ENCODE results near the gene SLC27A1.
"Not testable (repeated sequence)": the region's sequence is repeated elsewhere in the genome, so short reads cannot be mapped to it uniquely, and the experiment has no call there.

The SLC27A1 gene

GRCh38 chr19:17491287-17491686 is 21.0 kb downstream of the SLC27A1 start:
- Histone ChIP-seq H3K27ac (ENCODE audit: low read depth, low read length) (no peak overlapping the region), H3K36me3 (ENCODE audit: insufficient read depth, low read length) (peaks cover 4% of the 10 kb centered on the region), H3K27me3 (ENCODE audit: control insufficient read depth in 1 of 2, insufficient read depth in 2 of 2, low read length in 2 of 2) (no peaks in the 10 kb centered on the region), H3K4me1 (ENCODE audit: insufficient read depth, low read length) (peaks cover 3% of the 10 kb centered on the region), H3K4me3 (ENCODE audit: low read depth in 1 of 2, low read length in 2 of 2) (no peak overlapping the region), H3K9ac (ENCODE audit: low read length) (no peak overlapping the region), H3K9me3 (ENCODE audit: low read length) (no peaks in the 10 kb centered on the region)

GRCh38 chr19:17495639-17496296 is 25.4 kb downstream of the SLC27A1 start:
- Histone ChIP-seq H3K36me3 (ENCODE audit: insufficient read depth, low read length) (peaks cover 7% of the 10 kb centered on the region), H3K27me3 (ENCODE audit: control insufficient read depth in 1 of 2, insufficient read depth in 2 of 2, low read length in 2 of 2) (no peaks in the 10 kb centered on the region), H3K4me3 (ENCODE audit: low read depth in 1 of 2, low read length in 2 of 2) (no peak overlapping the region), H3K4me1 (ENCODE audit: insufficient read depth, low read length) (peaks cover 9% of the 10 kb centered on the region), H3K27ac (ENCODE audit: low read depth, low read length) (no peak overlapping the region), H3K9ac (ENCODE audit: low read length) (no peak overlapping the region), H3K9me3 (ENCODE audit: low read length) (no peaks in the 10 kb centered on the region)

- Histone ChIP-seq H3K4me1 (ENCODE audit: insufficient read depth, low read length) (peaks cover 9% of the 10 kb centered on the region), H3K27ac (ENCODE audit: low read depth, low read length) (no peak overlapping the region), H3K27me3 (ENCODE audit: control insufficient read depth in 1 of 2, insufficient read depth in 2 of 2, low read length in 2 of 2) (no peaks in the 10 kb centered on the region), H3K9me3 (ENCODE audit: low read length) (no peaks in the 10 kb centered on the region), H3K4me3 (ENCODE audit: low read depth in 1 of 2, low read length in 2 of 2) (no peak overlapping the region), H3K9ac (ENCODE audit: low read length) (no peak overlapping the region), H3K36me3 (ENCODE audit: insufficient read depth, low read length) (peaks cover 13% of the 10 kb centered on the region)
These were observed 26.1 kb downstream of the SLC27A1 start for GRCh38 chr19:17496337-17496997.

GRCh38 chr19:17497149-17497798 is 26.9 kb downstream of the SLC27A1 start:
- peaks cover 9% of the 10 kb centered on the region for H3K4me1 ChIP-seq (ENCODE audit: insufficient read depth, low read length)
- H3K27me3 ChIP-seq (ENCODE audit: control insufficient read depth in 1 of 2, insufficient read depth in 2 of 2, low read length in 2 of 2) = no peaks in the 10 kb centered on the region
- H3K36me3 ChIP-seq (ENCODE audit: insufficient read depth, low read length) = peaks cover 13% of the 10 kb centered on the region
- H3K9ac ChIP-seq (ENCODE audit: low read length) = no peak overlapping the region
- H3K9me3 ChIP-seq (ENCODE audit: low read length) = no peaks in the 10 kb centered on the region
- no peak overlapping the region for H3K27ac ChIP-seq (ENCODE audit: low read depth, low read length)
- H3K4me3 ChIP-seq (ENCODE audit: low read depth in 1 of 2, low read length in 2 of 2) = no peak overlapping the region

- not testable (repeated sequence) for H3K27me3 ChIP-seq (ENCODE audit: control insufficient read depth in 1 of 2, insufficient read depth in 2 of 2, low read length in 2 of 2); H3K27ac ChIP-seq (ENCODE audit: low read depth, low read length)
- peaks cover 13% of the 10 kb centered on the region for H3K36me3 ChIP-seq (ENCODE audit: insufficient read depth, low read length)
These were observed 28.7 kb downstream of the SLC27A1 start for GRCh38 chr19:17499025-17499424.

GRCh38 chr19:17499648-17500446 is 29.5 kb downstream of the SLC27A1 start:
- no peaks in the 10 kb centered on the region for H3K27me3 ChIP-seq (ENCODE audit: control insufficient read depth in 1 of 2, insufficient read depth in 2 of 2, low read length in 2 of 2)
- H3K9ac ChIP-seq (ENCODE audit: low read length) = no peak overlapping the region
- peaks cover 13% of the 10 kb centered on the region for H3K36me3 ChIP-seq (ENCODE audit: insufficient read depth, low read length)
- no peaks in the 10 kb centered on the region for H3K9me3 ChIP-seq (ENCODE audit: low read length)
- H3K27ac ChIP-seq (ENCODE audit: low read depth, low read length) = no peak overlapping the region
- H3K4me3 ChIP-seq (ENCODE audit: low read depth in 1 of 2, low read length in 2 of 2) = no peak overlapping the region
- H3K4me1 ChIP-seq (ENCODE audit: insufficient read depth, low read length) = peaks cover 9% of the 10 kb centered on the region

More at GRCh38 chr19:17499025-17499424, 28.7 kb downstream of the SLC27A1 start:
- H3K4me1 ChIP-seq (ENCODE audit: insufficient read depth, low read length); H3K9me3 ChIP-seq (ENCODE audit: low read length); H3K4me3 ChIP-seq (ENCODE audit: low read depth in 1 of 2, low read length in 2 of 2); H3K9ac ChIP-seq (ENCODE audit: low read length): not testable (repeated sequence)

- peaks cover 9% of the 10 kb centered on the region for H3K4me1 ChIP-seq (ENCODE audit: insufficient read depth, low read length)
These were observed 30.3 kb downstream of the SLC27A1 start for GRCh38 chr19:17500447-17501198.

GRCh38 chr19:17503240-17503639 is 32.9 kb downstream of the SLC27A1 start:
- H3K9me3 ChIP-seq (ENCODE audit: low read length) = no peaks in the 10 kb centered on the region
- no peak overlapping the region for H3K4me3 ChIP-seq (ENCODE audit: low read depth in 1 of 2, low read length in 2 of 2)
- peaks cover 13% of the 10 kb centered on the region for H3K36me3 ChIP-seq (ENCODE audit: insufficient read depth, low read length)
- no peaks in the 10 kb centered on the region for H3K27me3 ChIP-seq (ENCODE audit: control insufficient read depth in 1 of 2, insufficient read depth in 2 of 2, low read length in 2 of 2)
- H3K4me1 ChIP-seq (ENCODE audit: insufficient read depth, low read length) = peaks cover 6% of the 10 kb centered on the region
- H3K9ac ChIP-seq (ENCODE audit: low read length) = no peak overlapping the region
- no peak overlapping the region for H3K27ac ChIP-seq (ENCODE audit: low read depth, low read length)

More at GRCh38 chr19:17500447-17501198, 30.3 kb downstream of the SLC27A1 start:
- Histone ChIP-seq H3K4me3 (ENCODE audit: low read depth in 1 of 2, low read length in 2 of 2) (no peak overlapping the region), H3K27ac (ENCODE audit: low read depth, low read length) (no peak overlapping the region), H3K27me3 (ENCODE audit: control insufficient read depth in 1 of 2, insufficient read depth in 2 of 2, low read length in 2 of 2) (no peaks in the 10 kb centered on the region), H3K9ac (ENCODE audit: low read length) (no peak overlapping the region), H3K36me3 (ENCODE audit: insufficient read depth, low read length) (peaks cover 13% of the 10 kb centered on the region), H3K9me3 (ENCODE audit: low read length) (no peaks in the 10 kb centered on the region)

- Histone ChIP-seq H3K27ac (ENCODE audit: low read depth, low read length) (no peak overlapping the region), H3K27me3 (ENCODE audit: control insufficient read depth in 1 of 2, insufficient read depth in 2 of 2, low read length in 2 of 2) (no peaks in the 10 kb centered on the region), H3K4me3 (ENCODE audit: low read depth in 1 of 2, low read length in 2 of 2) (no peak overlapping the region), H3K9me3 (ENCODE audit: low read length) (no peaks in the 10 kb centered on the region), H3K36me3 (ENCODE audit: insufficient read depth, low read length) (peaks cover 13% of the 10 kb centered on the region), H3K4me1 (ENCODE audit: insufficient read depth, low read length) (peaks cover 6% of the 10 kb centered on the region), H3K9ac (ENCODE audit: low read length) (no peak overlapping the region)
These were observed 33.7 kb downstream of the SLC27A1 start for GRCh38 chr19:17504030-17504429.

GRCh38 chr19:17504456-17504855 is 34.1 kb downstream of the SLC27A1 start:
- Histone ChIP-seq H3K36me3 (ENCODE audit: insufficient read depth, low read length) (peaks cover 13% of the 10 kb centered on the region), H3K27ac (ENCODE audit: low read depth, low read length) (no peak overlapping the region), H3K9me3 (ENCODE audit: low read length) (no peaks in the 10 kb centered on the region), H3K9ac (ENCODE audit: low read length) (no peak overlapping the region), H3K4me1 (ENCODE audit: insufficient read depth, low read length) (peaks cover 6% of the 10 kb centered on the region), H3K27me3 (ENCODE audit: control insufficient read depth in 1 of 2, insufficient read depth in 2 of 2, low read length in 2 of 2) (no peaks in the 10 kb centered on the region), H3K4me3 (ENCODE audit: low read depth in 1 of 2, low read length in 2 of 2) (no peak overlapping the region)

Measured in muscle layer of colon (tissue), 2 donors.